Activated CD4-positive, CD25-positive, alpha-beta regulatory T cell (primary cell): ENCODE results near the gene ANK2.

Experiments used
- DNase-seq, 4 experiments: peaks; one replicate each; lab custom pipeline; 2025; lab: John Stamatoyannopoulos, UW

ANK2 gene

DNA sequence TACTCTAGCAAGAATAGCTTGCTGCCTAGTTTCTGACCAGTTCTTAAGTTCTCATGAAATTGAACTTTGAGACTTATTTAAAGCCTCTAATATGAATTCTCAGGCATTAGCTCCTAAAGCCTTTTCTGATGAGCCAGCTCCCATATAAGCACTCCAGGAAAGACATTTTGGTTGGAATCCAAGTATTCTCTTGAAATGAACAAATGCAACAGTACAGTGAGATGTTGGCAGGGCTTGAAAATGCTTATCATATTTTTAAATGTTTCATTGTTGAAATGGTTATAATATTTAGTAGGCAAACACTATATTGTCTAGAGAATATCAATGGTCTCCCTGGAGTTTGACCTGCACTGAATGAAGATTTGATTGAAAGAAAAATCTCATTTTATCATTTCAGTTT, 240.3 kb downstream of the ANK2 start:
- no peak for DNase-seq

DNA sequence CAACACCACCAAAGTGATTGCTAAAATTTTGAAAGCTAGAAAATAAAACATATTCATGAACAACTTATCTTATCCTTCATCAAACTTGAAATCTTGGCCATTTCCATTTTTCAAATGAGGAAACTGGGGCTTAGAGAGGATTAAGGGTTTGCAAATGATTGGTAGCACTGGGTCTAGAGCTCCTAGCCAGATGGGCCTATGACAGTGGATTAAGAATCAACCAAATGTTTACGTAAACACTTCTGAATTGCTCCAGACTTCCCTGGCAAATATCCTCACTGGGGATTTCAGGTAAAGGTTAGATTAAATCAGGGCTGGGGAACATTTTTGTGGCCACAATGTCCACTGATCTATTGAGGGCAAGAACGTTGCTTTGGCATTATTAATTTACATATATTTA, 241.2 kb downstream of the ANK2 start:
- DNase-seq, result no peak

DNA sequence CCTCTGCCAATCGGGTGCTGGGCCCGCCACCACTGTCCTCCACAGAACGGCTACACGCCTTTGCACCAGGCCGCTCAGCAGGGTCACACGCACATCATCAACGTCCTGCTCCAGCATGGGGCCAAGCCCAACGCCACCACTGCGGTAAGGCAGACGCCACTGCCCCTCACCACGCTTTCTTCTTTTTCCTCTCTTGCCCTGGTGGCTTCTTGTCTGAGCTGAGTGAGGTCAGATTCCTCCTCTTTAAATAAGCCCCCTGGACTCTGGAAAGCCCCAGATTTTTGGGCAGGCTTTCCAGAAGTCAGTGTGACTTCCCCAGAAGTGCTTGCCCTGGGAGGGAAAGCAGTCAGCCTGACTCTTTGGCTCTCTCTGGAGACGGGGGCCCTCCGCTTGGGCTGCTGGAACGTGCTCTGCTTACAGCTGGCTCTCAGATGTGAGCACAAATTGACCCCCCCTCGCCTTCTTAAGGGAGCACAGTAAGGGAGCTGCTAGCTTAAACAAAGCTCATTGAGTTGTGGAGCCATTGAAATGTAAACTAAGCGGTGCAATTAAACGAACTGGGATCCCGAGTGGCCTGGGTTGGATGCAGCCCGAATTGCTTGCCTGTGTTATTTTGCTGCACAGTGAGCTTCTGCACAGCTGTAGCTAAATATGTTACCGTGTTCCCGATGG, 243.1 kb downstream of the ANK2 start:
- no peak for DNase-seq

DNA sequence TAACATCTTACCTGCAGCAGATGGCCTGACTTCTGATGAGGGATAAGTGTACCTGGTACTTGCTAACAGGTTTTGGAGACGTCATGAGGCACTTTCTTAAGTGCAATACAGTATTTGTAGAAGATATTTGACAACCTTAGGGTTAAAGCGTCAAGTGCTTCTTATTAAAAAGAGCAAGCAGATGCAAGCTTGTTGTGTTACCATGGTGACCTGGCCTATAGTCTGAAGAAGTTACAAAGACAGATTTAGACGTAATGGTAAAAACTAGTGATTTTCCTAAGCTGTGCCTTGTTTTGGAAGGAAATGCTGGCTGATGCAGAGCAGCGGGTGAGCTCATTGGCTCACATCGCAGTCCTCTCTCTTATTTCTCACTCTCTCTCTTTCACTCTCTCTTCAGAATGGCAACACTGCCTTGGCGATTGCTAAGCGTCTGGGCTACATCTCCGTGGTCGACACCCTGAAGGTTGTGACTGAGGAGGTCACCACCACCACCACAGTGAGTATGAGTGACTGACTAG, 243.6 kb downstream of the ANK2 start:
- DNase-seq, result no peak

DNA sequence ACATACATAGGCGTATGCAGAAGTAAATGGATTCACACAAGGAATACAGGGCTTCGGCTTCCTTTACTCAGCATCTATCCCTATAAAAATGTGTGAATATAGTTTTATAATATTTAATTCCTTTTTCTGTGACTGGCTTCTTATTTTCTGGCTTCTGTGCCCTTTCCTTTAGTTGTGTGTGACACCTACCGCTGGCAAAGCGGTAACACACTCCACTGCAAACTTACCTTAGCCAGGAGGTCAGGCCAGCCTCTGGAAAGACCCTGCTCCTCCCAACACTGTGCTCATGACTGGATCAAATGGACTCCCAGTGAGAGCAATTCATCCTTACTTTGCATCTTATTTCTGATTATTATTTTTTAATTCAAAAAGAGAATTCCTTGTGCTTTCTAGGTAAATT, 244.2 kb downstream of the ANK2 start:
- DNase-seq, result no peak

DNA sequence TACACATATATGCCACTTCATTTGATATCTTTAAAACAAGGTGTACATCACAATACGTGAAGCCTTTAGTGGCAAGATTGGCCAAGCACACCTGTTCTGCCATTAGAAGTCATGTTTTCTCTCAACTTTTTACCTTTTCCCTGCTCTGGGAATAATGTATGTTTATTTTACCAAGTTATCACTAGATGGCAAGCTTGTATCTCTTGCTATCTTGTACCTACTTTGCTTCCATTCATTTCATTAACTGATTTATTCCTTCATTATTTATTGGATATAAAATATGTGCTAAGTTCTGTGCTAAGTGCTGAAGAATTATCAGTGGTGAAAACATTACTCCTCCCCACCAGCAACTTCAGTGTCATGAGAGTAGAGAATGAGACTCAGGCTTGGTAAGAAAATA, 245.5 kb downstream of the ANK2 start:
- no peak for DNase-seq

DNA sequence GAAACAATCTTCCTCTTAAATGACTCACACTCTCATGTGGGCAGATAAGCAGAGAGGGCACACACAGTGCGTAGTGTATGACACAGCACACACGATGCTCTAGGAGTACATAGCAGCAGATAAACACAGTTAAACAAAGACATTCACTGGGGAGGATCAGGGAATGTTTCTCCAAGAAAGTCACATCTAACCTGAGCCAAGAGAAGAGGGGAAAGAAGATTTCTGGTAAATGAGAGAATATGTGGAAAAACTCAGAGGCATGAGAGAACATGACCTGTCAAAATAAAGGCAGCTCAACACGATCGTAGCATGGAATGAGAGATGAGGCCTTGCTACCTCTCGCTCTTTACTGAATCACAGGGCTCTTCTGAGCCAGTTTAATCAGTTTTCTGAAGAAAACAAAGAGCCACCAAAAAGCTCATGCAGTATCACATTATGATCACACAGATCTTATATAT, 251.0 kb downstream of the ANK2 start:
- no peak for DNase-seq

DNA sequence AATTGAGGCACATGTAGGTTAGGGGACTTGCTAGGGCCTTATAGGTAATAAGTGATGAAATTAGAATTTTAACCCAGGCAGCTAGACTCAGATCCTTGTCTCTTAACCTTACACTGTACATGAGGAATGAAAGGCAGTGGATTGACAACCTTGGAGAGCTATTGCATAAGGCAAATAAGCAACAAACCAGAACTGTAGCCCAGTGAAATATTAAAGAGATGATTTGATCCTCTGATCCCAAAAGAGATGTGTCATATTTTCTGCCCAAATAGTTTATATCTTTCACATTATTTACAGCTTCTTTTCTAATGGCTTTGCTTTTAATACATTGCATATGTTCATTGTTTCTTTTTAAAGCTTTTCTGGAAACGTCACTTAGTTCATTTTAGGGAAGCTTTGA, 252.6 kb downstream of the ANK2 start:
- no peak for DNase-seq

DNA sequence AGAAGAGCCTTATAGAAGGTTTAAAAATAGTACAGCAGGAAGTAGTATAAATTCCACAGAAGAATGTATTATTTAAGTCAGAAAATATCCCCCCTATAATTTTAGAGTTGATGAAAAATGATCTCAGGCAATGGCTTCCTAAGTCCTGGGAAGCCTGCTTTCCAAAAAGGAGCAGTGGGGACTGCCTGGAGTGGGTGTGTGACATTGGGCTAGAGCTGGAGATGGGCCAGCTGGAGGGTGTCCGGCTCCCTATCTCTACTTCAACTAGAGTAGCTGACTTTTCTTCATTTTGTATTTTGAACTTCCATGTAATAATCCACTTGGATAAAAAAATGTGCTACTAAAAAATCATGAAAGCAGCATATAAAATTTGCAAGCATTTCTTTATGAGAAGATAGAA, 253.9 kb downstream of the ANK2 start:
- no peak for DNase-seq

DNA sequence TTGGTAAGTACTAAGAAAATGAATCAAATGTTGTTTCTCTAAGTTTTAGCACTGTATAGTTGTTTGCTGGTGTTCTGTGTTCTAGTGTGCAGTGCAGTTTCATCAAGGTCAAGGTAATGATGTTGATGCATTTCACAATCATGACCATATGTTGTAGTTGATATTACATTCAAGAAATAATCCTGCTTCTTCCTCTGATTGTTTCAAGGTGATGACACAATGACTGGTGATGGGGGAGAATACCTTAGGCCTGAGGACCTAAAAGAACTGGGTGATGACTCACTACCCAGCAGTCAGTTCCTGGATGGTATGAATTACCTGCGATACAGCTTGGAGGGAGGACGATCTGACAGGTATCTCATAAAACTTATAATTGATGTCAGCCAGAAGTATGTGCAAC, 261.6 kb downstream of the ANK2 start:
- DNase-seq, result no peak

DNA sequence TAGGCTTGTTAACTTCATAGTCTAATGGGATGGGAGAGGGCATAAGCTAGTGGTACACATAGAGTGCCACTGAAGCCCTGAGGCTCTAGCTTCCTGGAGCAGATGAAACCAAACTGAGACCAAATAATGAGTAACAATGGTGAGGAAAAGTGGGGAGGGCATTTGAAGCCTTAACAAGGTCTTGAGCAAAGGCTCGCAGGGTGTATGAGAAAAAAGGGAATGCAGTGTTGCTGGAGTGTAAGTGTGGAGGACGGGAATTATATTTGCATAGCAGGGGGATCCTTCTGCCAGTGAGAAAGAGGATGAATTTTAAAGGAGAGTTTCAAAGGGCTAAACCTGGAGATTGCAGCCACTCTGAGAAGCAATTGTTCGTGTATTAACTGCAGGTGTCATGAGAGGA, 263.1 kb downstream of the ANK2 start:
- no peak for DNase-seq

DNA sequence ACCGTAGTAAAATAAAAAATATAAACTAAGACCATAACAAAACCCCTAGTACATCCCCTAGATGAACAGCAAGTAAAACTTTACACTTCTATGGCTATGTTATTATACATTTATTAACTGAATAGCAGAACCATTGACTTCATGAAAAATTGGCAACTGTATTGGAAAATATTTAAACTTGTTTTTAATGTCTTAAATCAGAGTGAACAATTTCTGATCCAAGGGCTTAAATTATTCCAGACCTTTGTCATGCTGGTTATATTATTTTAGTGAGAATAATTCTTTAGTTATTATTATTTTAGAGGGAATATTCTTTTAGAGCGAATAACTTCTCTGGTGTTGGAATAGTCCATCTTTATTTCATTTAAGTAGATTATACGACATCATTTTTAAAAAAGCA, 265.0 kb downstream of the ANK2 start:
- no peak for DNase-seq

DNA sequence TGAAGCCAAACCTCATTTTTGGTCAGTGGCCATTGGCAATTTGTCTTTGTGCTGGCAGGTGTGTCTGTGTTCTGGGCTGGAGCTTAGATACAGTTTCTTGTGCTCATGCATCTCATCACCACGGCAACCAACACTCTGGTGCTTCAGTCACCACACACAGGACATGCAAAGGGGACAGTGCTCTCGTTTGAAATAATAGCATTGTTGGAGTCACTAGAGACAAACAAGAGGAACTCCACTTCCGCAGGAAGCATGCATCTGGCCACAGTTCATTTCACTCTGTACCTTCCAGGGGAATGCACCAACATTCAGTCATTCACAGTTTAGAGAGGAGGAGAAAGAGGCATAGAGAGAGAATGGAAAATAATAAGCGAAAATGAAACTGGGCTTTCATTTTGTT, 267.4 kb downstream of the ANK2 start:
- no peak for DNase-seq

DNA sequence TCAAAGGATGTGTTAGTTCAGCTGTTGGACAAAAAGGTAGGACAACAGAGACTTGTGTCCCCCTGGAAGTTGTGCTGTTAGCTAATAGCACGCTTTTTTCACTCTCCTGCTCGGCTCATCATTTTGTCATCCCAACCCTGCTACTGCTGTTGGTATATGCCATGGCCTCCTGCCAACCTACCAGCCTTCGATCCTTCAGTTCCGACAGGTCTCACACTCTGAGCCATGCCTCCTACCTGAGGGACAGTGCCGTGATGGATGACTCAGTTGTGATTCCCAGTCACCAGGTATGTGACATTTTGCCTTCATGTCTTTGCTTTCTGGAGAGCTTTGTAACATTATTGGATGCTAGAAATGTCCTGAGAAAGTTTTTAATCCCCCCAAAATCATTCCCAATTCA, 268.1 kb downstream of the ANK2 start:
- no peak for DNase-seq

DNA sequence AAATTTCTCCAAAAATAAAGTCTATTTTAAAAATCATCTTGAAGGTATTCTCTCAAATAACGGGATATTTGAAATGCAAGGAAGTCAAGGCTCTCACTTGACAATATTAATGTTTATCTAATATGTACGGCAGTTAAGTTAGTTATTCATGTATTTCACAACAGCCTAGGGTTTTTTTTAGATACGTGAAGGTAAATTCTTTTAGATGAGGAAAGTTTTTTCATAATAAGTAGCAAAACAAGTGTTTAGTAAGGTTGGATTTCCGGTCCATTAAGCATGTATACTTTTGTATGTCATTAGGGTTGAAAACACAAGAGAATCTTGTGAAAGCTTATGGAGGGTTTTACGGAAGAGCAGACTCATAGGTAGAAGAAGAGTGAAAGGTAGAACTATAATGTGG, 273.3 kb downstream of the ANK2 start:
- DNase-seq, result no peak

DNA sequence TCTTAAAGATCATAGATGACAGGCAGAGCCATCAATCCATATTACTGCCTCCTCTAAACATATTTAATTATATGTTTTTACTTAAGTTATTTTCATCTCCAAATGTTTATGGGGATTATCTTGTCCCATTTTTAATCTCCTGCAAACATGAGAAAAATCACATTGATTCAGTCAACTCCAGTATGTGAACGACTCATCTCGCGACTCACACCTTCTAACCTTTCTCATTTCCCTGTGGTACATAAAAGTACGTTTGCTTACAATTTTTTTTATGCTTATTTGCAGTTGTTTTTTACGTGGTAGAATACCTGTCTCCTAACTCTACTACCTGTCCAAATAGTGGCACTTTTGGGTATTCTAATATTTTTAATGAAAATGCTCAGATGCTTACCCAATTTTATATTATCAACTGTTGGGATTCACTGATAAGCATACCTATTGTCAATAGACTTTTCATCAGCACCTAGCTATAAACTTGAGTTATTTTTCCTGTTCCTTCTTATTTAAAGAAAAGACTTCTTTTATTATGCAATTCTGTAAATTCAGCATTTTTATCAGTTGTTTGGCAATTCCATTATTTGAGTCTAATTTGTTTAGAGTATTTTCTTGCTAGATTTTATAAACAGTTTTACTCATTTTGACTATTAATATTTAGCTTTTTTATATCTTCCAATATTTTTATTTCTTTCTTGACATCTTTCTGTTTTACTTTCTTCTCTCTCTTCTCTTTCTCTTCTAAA, 276.6 kb downstream of the ANK2 start:
- no peak for DNase-seq

DNA sequence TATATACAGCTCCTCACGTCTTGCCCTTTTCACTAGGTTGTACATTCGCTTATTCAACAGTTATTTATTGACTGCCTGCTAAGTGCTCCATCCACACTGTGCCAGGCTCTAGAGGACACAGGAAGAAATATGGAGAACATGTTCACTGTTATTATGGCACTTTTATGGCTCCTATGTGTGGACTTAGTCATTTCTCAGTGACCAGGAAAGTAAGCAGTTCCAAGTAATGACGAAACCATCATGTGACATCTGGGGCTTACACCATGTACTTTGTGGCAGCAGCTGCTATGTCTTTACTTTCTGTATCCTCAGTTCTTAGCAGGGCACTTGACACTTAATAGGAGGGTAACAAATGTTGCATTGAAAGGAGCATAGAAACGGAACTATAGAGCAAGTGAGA, 278.0 kb downstream of the ANK2 start:
- no peak for DNase-seq

DNA sequence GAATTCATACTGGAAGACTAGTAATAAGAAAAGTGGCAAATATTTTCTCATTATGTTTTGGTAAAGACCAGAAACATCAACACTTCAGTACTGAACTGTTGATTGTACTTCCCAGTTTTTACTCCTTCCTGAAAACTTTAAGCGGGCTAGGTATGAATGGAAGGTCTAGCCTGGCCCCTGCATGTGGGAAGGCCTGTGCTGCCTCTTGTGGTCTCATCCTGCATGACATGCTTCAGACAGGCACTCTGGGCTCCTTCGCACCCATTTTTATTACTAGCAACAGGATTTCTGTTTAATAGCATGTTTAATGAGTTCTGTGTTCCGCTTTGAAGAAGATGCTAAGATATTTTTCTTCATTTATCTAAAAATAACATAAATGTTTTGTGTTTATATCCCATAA, 279.1 kb downstream of the ANK2 start:
- DNase-seq, result no peak

DNA sequence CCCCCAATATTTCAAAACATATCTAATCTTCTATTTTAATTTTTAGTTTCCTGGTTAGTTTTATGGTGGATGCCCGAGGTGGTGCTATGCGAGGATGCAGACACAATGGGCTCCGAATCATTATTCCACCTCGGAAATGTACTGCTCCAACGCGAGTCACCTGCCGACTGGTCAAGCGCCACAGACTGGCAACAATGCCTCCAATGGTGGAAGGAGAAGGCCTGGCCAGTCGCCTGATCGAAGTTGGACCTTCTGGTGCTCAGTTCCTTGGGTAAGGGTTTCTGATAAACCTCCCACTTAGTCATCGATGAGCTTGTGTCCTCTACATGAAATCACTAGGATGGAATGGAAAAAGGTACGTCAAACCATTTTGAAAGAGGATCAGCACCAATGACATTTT, 280.7 kb downstream of the ANK2 start:
- DNase-seq, result no peak

DNA sequence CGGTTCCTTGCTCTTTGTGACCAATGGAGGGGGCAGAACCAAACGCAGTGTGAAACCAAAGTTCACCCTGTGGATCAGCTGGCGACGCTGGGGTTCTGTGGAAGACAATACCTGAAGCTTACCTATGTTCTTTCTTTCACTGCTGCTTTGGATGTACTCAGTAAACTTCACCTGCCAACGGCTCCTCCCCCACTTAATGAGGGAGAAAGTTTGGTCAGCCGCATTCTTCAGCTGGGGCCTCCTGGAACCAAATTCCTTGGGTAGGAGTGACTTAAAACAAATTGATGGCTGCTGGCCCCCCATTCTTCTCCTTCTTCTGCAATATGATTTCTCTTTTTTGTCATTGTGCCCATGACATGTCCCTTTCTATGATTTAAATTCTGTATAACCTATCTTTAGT, 282.4 kb downstream of the ANK2 start:
- DNase-seq, result no peak

DNA sequence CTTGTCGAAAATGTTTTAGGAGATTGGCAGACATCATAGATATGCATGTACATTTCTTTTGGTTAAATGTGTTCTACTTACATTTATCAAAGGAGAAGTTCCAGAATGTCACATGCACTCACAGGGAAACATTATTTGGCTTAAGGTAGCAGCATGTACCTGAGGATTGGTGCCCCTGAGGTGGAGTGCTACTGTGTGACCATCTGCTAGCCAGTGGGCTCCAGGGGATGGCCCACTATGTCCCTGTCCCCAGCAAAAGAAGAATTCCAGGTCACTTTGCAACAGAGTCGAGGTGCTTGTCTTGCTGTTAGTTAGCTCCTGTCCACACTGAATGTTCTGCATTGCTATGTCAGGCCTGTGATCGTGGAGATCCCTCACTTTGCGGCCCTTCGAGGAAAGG, 283.2 kb downstream of the ANK2 start:
- DNase-seq, result no peak

DNA sequence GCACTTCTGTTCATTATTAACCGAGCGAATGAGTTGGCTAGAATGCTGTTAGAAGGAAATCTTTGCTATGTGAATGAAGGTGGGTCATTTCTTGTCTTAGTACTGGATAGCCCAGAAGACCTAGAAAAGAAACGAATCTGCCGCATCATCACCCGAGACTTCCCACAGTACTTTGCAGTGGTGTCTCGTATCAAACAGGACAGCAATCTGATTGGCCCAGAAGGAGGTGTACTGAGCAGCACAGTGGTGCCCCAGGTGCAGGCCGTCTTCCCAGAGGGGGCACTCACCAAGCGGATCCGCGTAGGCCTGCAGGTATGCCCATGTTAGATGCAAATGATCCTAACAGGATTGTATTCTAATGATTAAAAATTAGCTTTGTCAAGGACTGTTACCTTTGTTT, 286.3 kb downstream of the ANK2 start:
- no peak for DNase-seq

DNA sequence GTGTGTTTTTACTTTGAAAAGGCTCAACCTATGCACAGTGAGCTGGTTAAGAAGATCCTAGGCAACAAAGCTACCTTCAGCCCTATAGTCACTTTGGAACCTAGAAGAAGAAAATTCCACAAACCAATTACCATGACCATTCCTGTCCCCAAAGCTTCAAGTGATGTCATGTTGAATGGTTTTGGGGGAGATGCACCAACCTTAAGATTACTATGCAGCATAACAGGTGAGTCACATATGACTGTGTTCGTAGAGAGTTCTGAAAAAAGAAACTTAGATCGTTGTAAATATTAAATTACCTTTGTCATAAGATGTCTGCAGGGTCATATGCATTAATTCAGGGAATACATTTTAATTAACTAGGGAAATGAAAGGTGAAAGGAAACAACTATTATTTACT, 287.1 kb downstream of the ANK2 start:
- DNase-seq, result no peak

DNA sequence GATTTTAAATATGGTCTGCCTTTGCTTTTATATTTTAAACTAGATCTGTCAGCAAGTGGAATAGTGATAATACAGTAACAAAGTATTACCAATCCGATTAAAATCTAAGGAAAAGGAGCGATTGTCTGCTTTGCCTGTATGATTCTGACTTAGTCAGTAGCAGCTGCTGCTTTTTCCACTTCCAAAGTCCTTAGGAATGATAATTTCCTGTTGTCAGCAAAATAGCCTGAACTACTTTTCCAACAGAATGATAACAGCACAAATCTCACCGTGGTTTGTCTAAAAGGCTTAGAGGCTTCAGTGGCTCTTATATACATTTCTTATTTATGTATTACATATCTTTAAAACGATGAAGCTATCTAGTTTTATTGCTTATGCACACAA, 290.0 kb downstream of the ANK2 start:
- no peak for DNase-seq
